Trophoblast cell (in vitro differentiated cells and primary cell): ENCODE measurements around the gene E4F1.

ENCODE experiments used
- DNase-seq, 2 donors: peaks; one replicate each; pipeline ENCODE4 v3.0.0-alpha.2; 2016
- H2AFZ ChIP-seq: 2 replicates; pipeline ENCODE4 v1.6.1; 2013; ENCODE audit warnings: low read length, moderate library complexity, mild to moderate bottlenecking; ENCODE audit not compliant: insufficient read depth, poor library complexity
- H2AK5ac ChIP-seq: 2 replicates; pipeline ENCODE4 v1.6.1; 2013; ENCODE audit warnings: mild to moderate bottlenecking, low read length
- H2BK120ac ChIP-seq: 2 replicates; pipeline ENCODE4 v1.6.1; 2013; ENCODE audit warnings: low read length, mild to moderate bottlenecking, moderate library complexity; ENCODE audit not compliant: insufficient read depth, poor library complexity
- H2BK12ac ChIP-seq: 2 replicates; pipeline ENCODE4 v1.6.1; 2013; ENCODE audit warnings: mild to moderate bottlenecking, low read length, moderate library complexity
- H2BK5ac ChIP-seq: 2 replicates; pipeline ENCODE4 v1.6.1; 2013; ENCODE audit warnings: low read length, low read depth, moderate library complexity, mild to moderate bottlenecking; ENCODE audit not compliant: poor library complexity
- H3K14ac ChIP-seq: 2 replicates; pipeline ENCODE4 v1.6.1; 2013; ENCODE audit warnings: mild to moderate bottlenecking, low read length
- H3K18ac ChIP-seq: 2 replicates; pipeline ENCODE4 v1.6.1; 2013; ENCODE audit warnings: mild to moderate bottlenecking, low read length
- H3K23ac ChIP-seq: 2 replicates; pipeline ENCODE4 v1.6.1; 2013; ENCODE audit warnings: low read length
- H3K27ac ChIP-seq: 2 replicates; pipeline ENCODE4 v1.5.1; 2013; ENCODE audit warnings: low read depth, mild to moderate bottlenecking, inconsistent platforms, low read length, moderate library complexity
- H3K27me3 ChIP-seq: 2 replicates; pipeline ENCODE4 v1.6.1; 2013; ENCODE audit warnings: inconsistent platforms, mild to moderate bottlenecking, low read length, moderate library complexity; ENCODE audit not compliant: insufficient read depth
- H3K36me3 ChIP-seq, 2 experiments: 1 replicate in 1 of 2; 2 replicates in 1 of 2; pipeline ENCODE4 v1.6.1; 2013; ENCODE audit warnings: low read length in 2 of 2, mild to moderate bottlenecking in 2 of 2, moderate library complexity in 1 of 2; ENCODE audit not compliant: insufficient read depth in 2 of 2, control insufficient read depth in 1 of 2
- H3K4ac ChIP-seq: 2 replicates; pipeline ENCODE4 v1.6.1; 2013; ENCODE audit warnings: low read depth, mild to moderate bottlenecking, low read length, moderate library complexity
- H3K4me1 ChIP-seq, 2 experiments: 1 replicate in 1 of 2; 2 replicates in 1 of 2; pipeline ENCODE4 v1.6.1; 2013; ENCODE audit warnings: low read length in 2 of 2, mild to moderate bottlenecking in 2 of 2, moderate library complexity in 1 of 2; ENCODE audit not compliant: insufficient read depth in 2 of 2, control insufficient read depth in 1 of 2
- H3K4me2 ChIP-seq: 2 replicates; pipeline ENCODE4 v1.6.1; 2013; ENCODE audit warnings: inconsistent platforms, mild to moderate bottlenecking, low read length, moderate library complexity
- H3K4me3 ChIP-seq: 2 replicates; pipeline ENCODE4 v1.5.1; 2013; ENCODE audit warnings: mild to moderate bottlenecking, low read depth, low read length, inconsistent platforms
- H3K79me1 ChIP-seq: one replicate; pipeline ENCODE4 v1.6.1; 2013; ENCODE audit warnings: low read length
- H3K79me2 ChIP-seq: 2 replicates; pipeline ENCODE4 v1.6.1; 2013; ENCODE audit warnings: low read length, mild to moderate bottlenecking; ENCODE audit not compliant: control insufficient read depth, insufficient read depth, poor library complexity
- H3K9ac ChIP-seq: 2 replicates; pipeline ENCODE4 v1.6.1; 2013; ENCODE audit warnings: mild to moderate bottlenecking, low read length
- H3K9me3 ChIP-seq: 2 replicates; pipeline ENCODE4 v1.6.1; 2013; ENCODE audit warnings: low read depth, mild to moderate bottlenecking, control low read depth, inconsistent platforms, low read length; ENCODE audit not compliant: insufficient read depth
- H4K12ac ChIP-seq: 2 replicates; pipeline ENCODE4 v1.6.1; 2013; ENCODE audit warnings: low read depth, mild to moderate bottlenecking, low read length, moderate library complexity
- H4K8ac ChIP-seq: 2 replicates; pipeline ENCODE4 v1.6.1; 2013; ENCODE audit warnings: low read depth, mild to moderate bottlenecking, low read length, moderate library complexity
- H4K91ac ChIP-seq: one replicate; pipeline ENCODE4 v1.6.1; 2013; ENCODE audit warnings: low read depth, mild to moderate bottlenecking, low read length, moderate library complexity
- WGBS: extraction: QIAGEN DNeasy Blood & Tissue Kit; methylation state at CpG from one replicate; pipeline ENCODE4 v1.1.7; 2013; ENCODE audit warnings: missing lambda C conversion rate; ENCODE audit not compliant: insufficient read length, insufficient coverage; ENCODE audit errors: extremely low coverage; 5-methylcytosine and 5-hydroxymethylcytosine counted together

The E4F1 gene

GRCh38 chr16:2181952-2182351 lies 41.4 kb upstream of the E4F1 start:
- H3K27ac ChIP-seq: no peak overlapping the region
- no peak overlapping the region for H2AFZ ChIP-seq
- no CpG with 5 or more reads among the region's 20 CpGs for WGBS
- no peaks in the 10 kb centered on the region for H3K4me1 ChIP-seq
- H4K91ac ChIP-seq: no peak overlapping the region
- peaks cover 7 to 8% of the 10 kb centered on the region in 2 experiments for H3K36me3 ChIP-seq
- no peak overlapping the region for H2BK12ac ChIP-seq
- H2AK5ac ChIP-seq: no peak overlapping the region
- no peak overlapping the region for H4K12ac ChIP-seq
- no peak overlapping the region for H3K4me3 ChIP-seq
- no peak overlapping the region for H3K4me2 ChIP-seq
- no peak overlapping the region for H2BK5ac ChIP-seq
- no peaks in the 10 kb centered on the region for H3K27me3 ChIP-seq
- H3K9ac ChIP-seq: no peak overlapping the region
- no peak overlapping the region for H4K8ac ChIP-seq
- no peak overlapping the region for H2BK120ac ChIP-seq
- no peak for DNase-seq
- H3K79me2 ChIP-seq: no peaks in the 10 kb centered on the region
- peaks cover 6% of the 10 kb centered on the region for H3K9me3 ChIP-seq
- no peak overlapping the region for H3K14ac ChIP-seq
- no peak overlapping the region for H3K18ac ChIP-seq
- no peak overlapping the region for H3K4ac ChIP-seq
- no peaks in the 10 kb centered on the region for H3K79me1 ChIP-seq
- H3K23ac ChIP-seq: no peak overlapping the region

GRCh38 chr16:2183671-2184070 lies 39.7 kb upstream of the E4F1 start:
- no peak overlapping the region for H3K23ac ChIP-seq
- no peak overlapping the region for H2BK12ac ChIP-seq
- no peak overlapping the region for H2BK120ac ChIP-seq
- DNase-seq: no peak
- H3K79me1 ChIP-seq: no peaks in the 10 kb centered on the region
- no peak overlapping the region for H3K14ac ChIP-seq
- no peak overlapping the region for H2AFZ ChIP-seq
- H3K79me2 ChIP-seq: no peaks in the 10 kb centered on the region
- H3K27ac ChIP-seq: no peak overlapping the region
- no peaks in the 10 kb centered on the region for H3K9me3 ChIP-seq
- H2BK5ac ChIP-seq: no peak overlapping the region
- no peak overlapping the region for H3K4me2 ChIP-seq
- H3K18ac ChIP-seq: no peak overlapping the region
- H3K4me1 ChIP-seq: no peaks in the 10 kb centered on the region
- no peak overlapping the region for H3K4me3 ChIP-seq
- H3K27me3 ChIP-seq: no peaks in the 10 kb centered on the region
- H2AK5ac ChIP-seq: no peak overlapping the region
- no peak overlapping the region for H4K8ac ChIP-seq
- no peak overlapping the region for H3K9ac ChIP-seq
- H4K91ac ChIP-seq: no peak overlapping the region
- no CpG with 5 or more reads among the region's 30 CpGs for WGBS
- H4K12ac ChIP-seq: no peak overlapping the region
- H3K36me3 ChIP-seq: no peaks in the 10 kb centered on the region
- H3K4ac ChIP-seq: no peak overlapping the region

GRCh38 chr16:2184346-2184745 lies 39.0 kb upstream of the E4F1 start:
- H4K91ac ChIP-seq: no peak overlapping the region

GRCh38 chr16:2184962-2185361 lies 38.4 kb upstream of the E4F1 start:
- H4K8ac ChIP-seq: no peak overlapping the region
- no CpG with 5 or more reads among the region's 20 CpGs for WGBS
- no peak overlapping the region for H3K4ac ChIP-seq
- H2BK5ac ChIP-seq: no peak overlapping the region
- H3K79me1 ChIP-seq: no peaks in the 10 kb centered on the region
- no peak overlapping the region for H3K4me3 ChIP-seq
- H2BK120ac ChIP-seq: no peak overlapping the region
- H3K27ac ChIP-seq: no peak overlapping the region
- H3K79me2 ChIP-seq: no peaks in the 10 kb centered on the region
- no peak for DNase-seq
- no peaks in the 10 kb centered on the region for H3K36me3 ChIP-seq
- no peak overlapping the region for H2BK12ac ChIP-seq
- no peak overlapping the region for H2AFZ ChIP-seq
- no peak overlapping the region for H3K18ac ChIP-seq
- no peak overlapping the region for H3K4me2 ChIP-seq
- no peaks in the 10 kb centered on the region for H3K4me1 ChIP-seq
- no peak overlapping the region for H4K12ac ChIP-seq
- no peak overlapping the region for H3K23ac ChIP-seq
- no peak overlapping the region for H2AK5ac ChIP-seq
- no peaks in the 10 kb centered on the region for H3K9me3 ChIP-seq
- no peaks in the 10 kb centered on the region for H3K27me3 ChIP-seq
- H3K9ac ChIP-seq: no peak overlapping the region
- H4K91ac ChIP-seq: no peak overlapping the region
- H3K14ac ChIP-seq: no peak overlapping the region

More at GRCh38 chr16:2184346-2184745, 39.0 kb upstream of the E4F1 start:
- no peak overlapping the region for H3K14ac ChIP-seq
- no peak overlapping the region for H4K12ac ChIP-seq
- no CpG with 5 or more reads among the region's 19 CpGs for WGBS
- H2BK5ac ChIP-seq: no peak overlapping the region
- H3K79me1 ChIP-seq: no peaks in the 10 kb centered on the region
- no peak overlapping the region for H2BK12ac ChIP-seq
- H3K4me1 ChIP-seq: no peaks in the 10 kb centered on the region
- H2AK5ac ChIP-seq: no peak overlapping the region
- no peak overlapping the region for H3K23ac ChIP-seq
- peak overlapping the region; percentile 6 for H3K4me3 ChIP-seq
- no peaks in the 10 kb centered on the region for H3K36me3 ChIP-seq
- H3K9me3 ChIP-seq: no peaks in the 10 kb centered on the region
- no peak overlapping the region for H3K4ac ChIP-seq
- H3K9ac ChIP-seq: no peak overlapping the region
- H3K27me3 ChIP-seq: no peaks in the 10 kb centered on the region
- no peak overlapping the region for H4K8ac ChIP-seq
- no peak overlapping the region for H3K4me2 ChIP-seq
- H3K79me2 ChIP-seq: no peaks in the 10 kb centered on the region
- H3K18ac ChIP-seq: no peak overlapping the region
- no peak overlapping the region for H2BK120ac ChIP-seq
- H2AFZ ChIP-seq: no peak overlapping the region
- H3K27ac ChIP-seq: no peak overlapping the region
- DNase-seq: no peak
